HL-60/S4 treated with phorbol 12-myristate 13-acetate at 8.2 ng/mL for 4 days and 3 days (cell line): ENCODE data around the gene SLC35A4.
"Not testable (repeated sequence)": the region's sequence is repeated elsewhere in the genome, so short reads cannot be mapped to it uniquely, and the experiment has no call there.

Source experiments
- in situ Hi-C: fragments of 300-500 bp; cut with MboI; formaldehyde crosslinking; loops from 2 replicates; pipeline ENCODE4 v1.15.0; 2022; ENCODE audit warnings: low sequenced_read_pairs

The SLC35A4 gene

DNA sequence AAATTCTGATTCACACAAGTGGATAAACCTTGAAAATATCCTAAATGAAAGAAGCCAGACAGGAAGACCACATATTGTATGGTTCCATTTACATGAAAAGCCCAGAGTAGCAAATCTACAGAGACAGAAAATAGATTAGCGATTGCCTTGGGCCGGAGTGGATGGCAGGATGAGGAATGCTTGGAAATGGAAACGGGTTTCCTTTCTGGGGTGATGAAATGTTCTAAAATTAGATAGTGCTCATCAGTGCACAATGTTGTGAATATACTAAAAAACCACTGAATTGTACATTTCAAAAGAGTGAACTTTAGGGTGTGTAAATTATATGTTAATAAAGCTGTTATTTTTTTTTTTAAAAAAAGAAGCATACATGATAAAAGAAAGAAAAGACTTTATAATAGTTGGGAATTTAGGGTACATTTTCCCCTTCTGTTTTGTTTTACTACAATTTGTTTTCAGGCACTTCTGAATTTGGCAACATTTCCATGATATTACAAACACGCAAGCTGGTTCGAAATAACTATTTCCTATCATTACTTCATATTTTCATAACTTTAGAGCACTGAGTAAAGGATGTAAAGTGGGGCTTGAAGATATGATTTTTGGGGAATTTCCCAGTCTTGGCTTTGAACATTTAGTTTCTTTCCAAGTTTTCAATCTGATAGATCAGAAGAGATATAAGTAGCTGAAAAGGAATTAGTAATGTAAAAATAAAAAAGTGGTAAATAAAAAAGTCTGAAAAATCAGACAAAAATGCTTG, 23.9 kb downstream of the SLC35A4 start:
- in situ Hi-C loops, result no loop called here

DNA sequence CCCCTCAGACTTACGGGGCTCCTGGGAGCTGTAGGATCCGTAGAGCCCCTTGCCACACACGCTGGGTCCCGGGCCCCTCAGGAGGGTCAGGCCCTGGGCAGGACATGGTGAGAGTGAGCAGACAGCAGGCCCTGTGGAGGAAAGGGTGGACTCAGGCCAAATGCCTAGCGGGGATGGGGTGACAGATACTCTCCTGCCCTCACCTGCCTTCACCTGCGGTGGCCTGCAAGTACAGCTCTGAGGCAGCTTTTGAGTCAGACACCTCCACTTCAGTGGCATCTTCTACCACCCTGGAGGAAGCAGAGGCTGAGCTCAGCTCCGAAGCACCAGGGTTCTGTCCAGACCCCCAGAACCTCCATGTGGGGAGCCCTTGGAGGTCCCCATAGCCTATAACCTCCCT, 26.2 kb downstream of the SLC35A4 start:
- in situ Hi-C loops, result no loop called here

DNA sequence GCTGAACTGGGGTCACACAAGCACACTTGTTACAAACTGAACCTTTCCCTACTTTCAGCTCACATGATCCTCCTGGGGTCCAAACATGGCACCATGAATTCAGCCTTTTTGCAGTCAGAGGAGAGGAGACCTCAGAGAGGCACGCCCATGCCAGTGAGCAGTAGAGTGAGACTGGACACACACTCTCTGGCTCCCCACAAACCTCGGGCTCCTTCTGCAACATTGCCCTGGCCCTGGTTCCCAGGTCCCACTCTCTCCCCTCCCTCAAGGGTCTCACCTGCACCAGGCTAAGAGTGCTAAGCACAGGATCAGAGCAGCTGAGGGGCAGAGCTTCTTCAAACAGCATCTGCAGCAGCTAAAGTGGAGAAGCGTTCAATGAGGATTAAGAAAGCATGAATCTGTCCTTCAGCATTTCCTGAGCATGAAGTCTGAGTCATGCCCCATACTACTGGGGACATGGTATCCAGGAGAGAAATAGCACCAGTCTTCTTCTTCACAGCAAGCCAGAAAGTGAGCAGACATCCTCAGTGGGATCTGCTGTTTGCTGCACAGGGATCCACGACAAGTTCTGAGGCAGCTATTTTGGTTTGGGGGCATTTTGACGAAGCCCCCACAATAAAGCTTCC, 27.2 kb downstream of the SLC35A4 start:
- in situ Hi-C loops, result no loop called here

DNA sequence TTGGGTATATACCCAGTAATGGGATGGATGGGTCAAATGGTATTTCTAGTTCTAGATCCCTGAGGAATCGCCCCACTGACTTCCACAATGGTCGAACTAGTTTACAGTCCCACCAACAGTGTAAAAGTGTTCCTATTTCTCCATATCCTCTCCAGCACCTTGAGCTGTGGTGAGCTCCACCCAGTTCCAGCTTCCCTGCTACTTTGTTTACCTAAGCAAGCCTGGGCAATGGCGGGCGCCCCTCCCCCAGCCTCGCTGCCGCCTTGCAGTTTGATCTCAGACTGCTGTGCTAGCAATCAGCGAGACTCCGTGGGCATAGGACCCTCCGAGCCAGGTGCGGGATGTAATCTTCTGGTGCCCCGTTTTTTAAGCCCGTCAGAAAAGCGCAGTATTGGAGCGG, 28.4 kb downstream of the SLC35A4 start:
- in situ Hi-C loops, result not testable (repeated sequence)

DNA sequence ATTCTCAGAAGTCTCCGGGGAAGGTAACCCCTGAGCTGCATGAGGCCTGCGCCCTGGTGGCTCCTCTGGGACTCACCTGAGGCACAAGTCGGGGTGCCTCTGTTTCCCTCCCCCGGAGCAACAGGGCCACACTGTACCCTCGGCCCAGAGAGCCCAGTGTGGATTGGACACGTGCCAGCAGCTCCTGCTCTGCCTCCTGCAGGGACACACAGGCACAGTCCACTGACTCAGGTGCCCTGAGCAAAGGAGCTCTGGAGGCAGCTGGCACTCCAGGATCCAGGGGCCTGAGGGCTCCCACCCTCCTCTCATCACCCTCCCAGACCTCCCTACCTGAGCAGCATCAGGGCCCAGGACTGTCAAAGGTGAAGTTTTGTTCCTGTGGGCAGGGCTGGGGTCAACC, 29.5 kb downstream of the SLC35A4 start:
- in situ Hi-C loops, result no loop called here

DNA sequence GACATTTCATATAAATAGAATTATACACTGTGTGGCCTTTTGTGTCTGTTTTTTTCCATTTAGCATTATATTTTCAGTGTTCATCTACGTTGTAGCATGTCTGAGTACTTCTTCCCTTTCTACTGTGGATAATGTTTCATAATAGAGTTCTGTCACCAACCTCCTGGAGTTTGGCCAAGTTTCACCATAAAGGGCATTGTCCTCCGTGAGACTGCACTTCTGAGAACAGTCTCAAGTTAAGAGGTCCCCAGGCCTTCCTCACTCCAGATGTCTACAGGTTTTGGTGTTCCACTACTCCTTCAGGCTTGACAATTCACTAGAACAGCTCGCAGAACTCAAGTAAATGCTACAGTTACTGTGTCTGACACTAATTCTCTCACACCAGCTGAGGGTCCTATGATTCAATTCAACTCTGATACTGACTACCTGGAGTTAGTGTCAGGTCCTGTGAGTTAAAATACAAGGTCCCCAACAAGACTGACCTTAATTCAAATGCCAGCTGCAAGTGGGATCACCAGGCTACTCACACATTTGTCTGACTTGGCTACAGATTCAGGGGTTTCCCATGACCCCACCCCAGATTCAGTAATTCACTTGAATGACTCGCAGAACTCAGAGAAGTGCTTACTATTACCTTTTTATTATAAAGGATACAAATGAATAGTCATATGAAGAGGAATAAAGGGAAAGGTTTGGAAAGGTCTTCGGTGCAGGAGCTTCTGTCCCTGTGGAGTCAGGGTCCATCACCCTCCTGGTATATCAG, 31.1 kb downstream of the SLC35A4 start:
- in situ Hi-C loops, result no loop called here

DNA sequence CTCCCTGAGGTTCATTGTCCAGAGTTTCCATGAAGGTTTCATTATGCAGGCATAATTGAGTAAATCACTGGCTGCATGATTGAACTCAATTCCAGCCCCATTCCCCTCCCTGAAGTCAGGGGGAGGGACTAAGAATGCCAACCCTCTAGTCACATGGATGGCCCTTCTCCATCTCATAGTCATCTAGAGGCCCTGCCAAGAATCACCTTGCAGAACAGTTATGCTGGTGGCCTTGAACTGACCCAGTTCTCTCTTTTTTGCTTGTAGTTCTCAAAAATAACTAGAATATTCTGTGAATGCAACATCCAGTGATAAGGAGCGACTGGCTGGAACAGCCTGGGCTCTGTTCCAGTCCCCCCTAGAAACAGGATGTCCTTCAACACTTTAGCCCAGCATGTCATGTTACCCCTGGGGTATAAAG, 31.7 kb downstream of the SLC35A4 start:
- in situ Hi-C loops, result no loop called here

DNA sequence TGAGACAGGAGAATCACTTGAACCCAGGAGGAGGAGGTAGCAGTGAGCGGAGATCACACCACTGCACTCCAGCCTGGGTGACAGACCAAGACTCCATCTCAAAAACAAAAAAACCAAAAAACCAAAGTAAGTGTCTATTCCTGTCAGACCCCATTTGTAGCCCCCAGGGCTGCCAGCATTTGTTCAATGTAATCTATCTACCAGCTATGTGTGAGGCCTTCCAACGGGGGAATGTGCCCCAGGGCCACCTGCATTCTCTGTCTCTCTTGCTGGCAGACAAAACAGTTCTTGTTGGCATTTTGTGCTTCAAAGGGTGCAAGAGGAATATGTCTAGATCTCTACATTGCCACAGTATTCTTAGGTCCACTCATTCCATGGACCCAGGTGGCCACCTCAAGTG, 34.2 kb downstream of the SLC35A4 start:
- in situ Hi-C loops, result no loop called here

DNA sequence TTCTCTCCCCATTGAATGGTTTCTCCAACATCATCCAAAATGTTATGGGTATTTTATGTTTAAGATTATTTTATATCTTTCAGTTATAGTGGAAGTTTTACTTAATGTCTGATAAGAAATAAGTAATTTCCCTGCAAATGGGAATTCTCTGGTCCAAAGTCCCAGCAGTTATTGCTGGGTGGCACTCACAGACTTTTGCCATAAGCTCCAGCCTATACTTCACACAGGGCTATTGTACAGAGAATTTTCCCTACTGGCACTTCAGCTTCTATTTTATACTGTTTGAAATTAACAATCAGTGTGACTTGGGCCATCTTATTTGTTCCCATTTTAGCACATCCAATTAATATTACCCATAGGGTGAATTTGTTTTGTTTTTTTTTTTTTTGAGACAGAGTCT, 35.5 kb downstream of the SLC35A4 start:
- in situ Hi-C loops, result no loop called here

DNA sequence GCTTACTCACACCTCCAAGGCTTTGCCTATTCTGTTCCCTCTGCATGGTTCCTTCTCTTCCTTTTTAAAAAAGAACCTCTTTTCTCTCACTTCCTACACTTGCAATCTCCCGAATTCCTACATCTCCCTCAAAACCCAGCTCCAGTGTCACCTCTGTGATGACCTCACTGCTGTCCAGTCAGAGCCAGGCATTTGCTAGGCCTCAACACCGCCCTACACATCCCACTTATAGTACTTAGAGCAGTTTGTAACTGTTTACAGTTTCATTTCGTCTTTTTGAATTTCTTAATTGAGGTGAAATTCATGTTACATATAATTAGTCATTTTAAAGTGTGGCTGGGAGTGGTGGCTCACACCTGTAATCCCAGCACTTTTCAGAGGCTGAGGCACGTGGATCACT, 37.5 kb downstream of the SLC35A4 start:
- in situ Hi-C loops, result no loop called here

DNA sequence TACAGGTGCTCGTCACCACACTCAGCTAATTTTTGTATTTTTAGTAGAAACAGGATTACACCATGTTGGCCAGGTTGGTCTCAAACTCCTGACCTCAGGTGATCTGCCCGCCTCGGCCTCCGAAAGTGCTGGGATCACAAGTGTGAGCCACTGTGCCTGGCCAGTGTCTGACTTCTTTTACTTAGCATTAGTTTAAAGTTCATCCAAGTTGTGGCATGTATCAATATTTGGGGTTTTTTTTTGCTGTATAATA, 38.7 kb downstream of the SLC35A4 start:
- in situ Hi-C loops, result not testable (repeated sequence)

DNA sequence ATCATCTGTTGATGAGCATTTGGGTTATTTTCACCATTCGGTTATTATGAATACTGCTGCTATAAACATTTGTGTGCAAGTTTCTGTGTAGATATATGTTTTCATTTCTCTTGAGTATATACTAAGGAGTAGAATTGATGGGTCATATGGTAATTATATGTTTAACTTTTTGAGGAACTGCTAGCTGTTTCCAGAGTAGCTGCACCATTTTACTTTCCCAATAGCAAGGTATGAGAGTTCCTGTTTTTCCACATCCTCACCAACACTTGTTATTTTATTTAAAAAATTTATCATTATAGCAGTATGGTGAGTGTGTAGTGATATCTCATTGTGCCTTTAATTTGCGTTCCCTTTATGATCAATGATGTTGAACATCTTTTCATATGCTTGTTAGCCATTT, 39.1 kb downstream of the SLC35A4 start:
- in situ Hi-C loops, result no loop called here

DNA sequence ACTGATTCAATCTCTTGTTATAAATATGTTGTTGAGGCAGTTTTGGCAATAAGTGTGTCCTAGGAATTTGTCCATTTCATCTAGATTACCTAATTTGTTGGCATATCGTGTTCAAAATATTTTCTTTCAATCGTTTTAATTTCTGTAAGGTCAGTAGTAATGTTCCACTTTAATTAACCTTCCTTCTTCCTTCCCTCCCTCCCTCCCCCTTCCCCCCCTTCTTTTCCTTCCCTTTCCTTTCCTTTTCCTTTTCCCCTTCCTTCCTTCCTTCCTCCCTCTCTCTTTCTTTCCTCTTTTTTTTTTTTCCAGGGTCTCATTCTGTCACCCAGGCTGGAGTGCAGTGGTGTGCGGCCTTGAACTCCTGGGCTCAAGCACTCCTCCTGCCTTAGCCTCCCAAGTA, 41.3 kb downstream of the SLC35A4 start:
- in situ Hi-C loops, result no loop called here

DNA sequence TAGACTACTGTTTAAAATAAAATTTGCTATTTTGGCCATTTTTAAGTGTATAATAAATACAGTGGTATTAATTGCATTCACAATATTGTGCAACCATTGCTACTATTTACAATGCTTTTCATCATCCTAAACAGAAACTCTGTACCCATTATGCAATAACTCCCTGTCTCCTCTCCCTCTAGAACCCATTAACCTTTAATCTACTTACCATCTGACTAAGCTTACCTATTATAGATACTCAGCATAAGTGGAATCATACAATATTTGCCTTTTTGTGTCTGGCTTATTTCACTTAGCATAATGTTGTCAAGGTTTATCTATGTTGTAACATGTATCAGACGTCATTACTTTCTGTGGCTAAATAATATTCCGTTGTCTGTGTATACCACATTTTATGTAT, 42.4 kb downstream of the SLC35A4 start:
- in situ Hi-C loops, result no loop called here

DNA sequence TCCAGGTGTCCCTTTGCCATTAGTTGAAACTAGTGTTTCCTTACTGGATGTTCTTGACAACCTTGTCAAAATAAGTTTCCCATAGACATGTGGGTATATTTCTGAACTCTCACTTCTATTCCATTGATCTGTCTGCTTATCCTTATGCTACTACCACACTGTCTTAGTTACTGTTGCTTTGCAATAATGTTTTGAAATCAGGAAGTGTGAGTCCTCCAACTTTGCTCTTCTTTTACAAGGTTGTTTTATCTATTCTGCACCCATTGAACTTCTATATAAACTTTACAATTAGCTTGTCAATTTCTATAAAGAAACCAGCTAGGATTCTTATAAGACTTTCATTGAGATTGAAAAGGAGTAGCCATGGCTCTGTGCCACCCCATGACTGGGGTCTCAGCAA, 44.1 kb downstream of the SLC35A4 start:
- in situ Hi-C loops, result no loop called here

DNA sequence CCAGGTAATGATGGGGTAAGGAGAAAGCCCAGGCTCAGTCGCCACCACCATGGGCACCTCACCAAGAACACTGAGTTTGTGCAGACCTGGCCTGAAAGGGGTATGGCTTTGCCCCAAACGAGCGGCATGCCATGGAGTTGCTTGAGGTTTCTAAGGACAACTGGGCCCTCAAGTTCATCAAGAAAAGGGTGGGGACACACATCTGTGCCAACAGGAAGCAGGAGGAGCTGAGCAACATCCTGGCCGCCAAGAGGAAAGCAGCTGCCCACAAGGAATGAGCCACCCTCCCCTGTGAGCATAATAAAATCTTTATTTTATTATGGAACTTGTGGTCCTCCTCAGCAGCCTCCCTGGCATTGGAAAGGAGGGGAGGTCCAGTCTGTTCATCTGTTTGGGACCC, 44.5 kb downstream of the SLC35A4 start:
- in situ Hi-C loops, result no loop called here

DNA sequence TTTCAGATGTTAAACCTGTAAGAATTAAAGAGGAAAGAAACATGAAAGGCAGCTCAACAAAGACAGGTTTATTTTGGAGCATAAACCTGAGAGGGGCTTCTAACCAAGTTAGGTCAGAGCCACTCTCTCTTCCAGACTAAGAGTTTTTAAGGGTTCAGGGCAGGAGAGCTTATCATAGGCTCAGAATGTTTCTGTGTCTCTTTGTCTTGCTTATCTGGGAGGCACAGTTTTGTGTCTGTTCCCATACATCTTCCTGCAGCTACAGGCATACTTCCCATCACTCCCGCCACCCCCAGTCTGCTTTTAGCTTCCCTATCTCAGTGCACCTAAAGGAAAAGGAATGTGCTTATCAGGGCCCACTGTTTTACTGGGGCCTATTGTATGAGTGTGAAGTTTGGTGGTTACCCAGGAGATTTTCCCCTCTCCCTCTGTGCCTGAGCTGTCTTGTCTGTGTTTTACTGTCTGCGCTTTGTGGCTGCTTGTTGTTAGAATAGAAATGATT, 46.4 kb downstream of the SLC35A4 start:
- in situ Hi-C loops, result no loop called here
